Epithelial cell of esophagus (primary cell): ENCODE results near the gene HES7.

ENCODE experiments used
- DNase-seq: peaks from one replicate; pipeline ENCODE4 v3.0.0; 2010; ENCODE audit warnings: low read depth
- H3K4me3 ChIP-seq: 2 replicates; pipeline ENCODE4 v1.5.1; 2011; ENCODE audit warnings: mild to moderate bottlenecking, low read length, control low read depth
- TF ChIP-seq, protein P1 (sequence below): IDR thresholded peaks from 2 replicates; pipeline ENCODE4 v1.5.1; 2011; ENCODE audit warnings: low read depth, mild to moderate bottlenecking, low read length, control low read depth, inconsistent platforms; ENCODE audit not compliant: insufficient read depth; ENCODE audit errors: missing control alignments

Gene HES7

DNA sequence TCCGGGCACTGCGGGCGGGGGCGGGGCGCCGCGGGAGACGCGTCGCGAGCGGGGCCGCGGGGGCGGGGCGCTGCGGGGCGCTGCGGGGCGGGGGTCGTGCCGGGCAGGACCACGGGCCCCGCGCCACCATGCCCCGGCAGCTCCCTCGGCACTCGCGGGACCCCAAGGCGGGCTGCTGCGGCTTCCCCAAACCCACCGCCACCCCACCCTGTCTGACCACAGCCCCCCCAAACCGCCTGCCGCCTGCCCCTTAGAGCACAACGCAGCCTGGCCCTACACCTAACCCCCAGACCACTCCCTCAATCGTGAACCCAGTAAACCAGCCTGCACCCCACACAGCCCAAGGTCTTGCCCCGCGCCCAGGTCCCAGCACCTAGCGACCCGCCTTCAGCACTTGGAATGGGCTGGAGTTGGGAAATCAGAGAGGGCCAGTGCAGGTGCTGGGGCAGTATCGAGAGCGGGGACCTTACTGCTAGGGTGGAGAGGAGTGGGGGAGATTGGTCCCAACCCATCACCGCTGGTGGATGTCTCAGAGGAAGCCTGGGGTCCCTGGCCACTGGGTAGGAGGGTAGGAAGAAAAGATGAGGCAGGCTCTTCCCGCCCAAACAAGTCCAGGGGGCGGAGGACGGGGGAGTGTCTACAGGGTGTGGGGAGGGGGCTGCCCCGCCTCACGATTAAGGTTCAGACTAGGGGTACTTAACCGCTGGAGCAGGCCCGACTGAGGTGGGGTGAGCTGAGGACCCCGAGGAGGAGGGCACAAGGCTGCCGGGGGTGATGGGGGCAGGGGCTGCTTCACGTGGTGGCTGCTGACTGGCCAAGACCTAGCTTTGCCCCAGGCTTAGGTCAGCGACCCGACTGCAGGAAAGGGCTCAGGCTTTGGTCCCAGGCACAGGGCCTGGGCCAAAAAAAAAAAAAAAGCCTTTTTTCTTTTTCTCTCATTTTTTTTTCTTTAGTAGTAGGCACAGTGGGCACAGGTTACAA, 39.4 kb upstream of the HES7 start:
- H3K4me3 ChIP-seq = peak overlapping the region; percentile 41
- TF ChIP-seq, protein P1, sequence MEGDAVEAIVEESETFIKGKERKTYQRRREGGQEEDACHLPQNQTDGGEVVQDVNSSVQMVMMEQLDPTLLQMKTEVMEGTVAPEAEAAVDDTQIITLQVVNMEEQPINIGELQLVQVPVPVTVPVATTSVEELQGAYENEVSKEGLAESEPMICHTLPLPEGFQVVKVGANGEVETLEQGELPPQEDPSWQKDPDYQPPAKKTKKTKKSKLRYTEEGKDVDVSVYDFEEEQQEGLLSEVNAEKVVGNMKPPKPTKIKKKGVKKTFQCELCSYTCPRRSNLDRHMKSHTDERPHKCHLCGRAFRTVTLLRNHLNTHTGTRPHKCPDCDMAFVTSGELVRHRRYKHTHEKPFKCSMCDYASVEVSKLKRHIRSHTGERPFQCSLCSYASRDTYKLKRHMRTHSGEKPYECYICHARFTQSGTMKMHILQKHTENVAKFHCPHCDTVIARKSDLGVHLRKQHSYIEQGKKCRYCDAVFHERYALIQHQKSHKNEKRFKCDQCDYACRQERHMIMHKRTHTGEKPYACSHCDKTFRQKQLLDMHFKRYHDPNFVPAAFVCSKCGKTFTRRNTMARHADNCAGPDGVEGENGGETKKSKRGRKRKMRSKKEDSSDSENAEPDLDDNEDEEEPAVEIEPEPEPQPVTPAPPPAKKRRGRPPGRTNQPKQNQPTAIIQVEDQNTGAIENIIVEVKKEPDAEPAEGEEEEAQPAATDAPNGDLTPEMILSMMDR = no peak
- DNase-seq = no peak

GRCh38 chr17:8162233-8162996, 38.5 kb upstream of the HES7 start, which contains the start of gene VAMP2:
Gene VAMP2 (minus strand): TSS chr17:8162948. CDS start chr17:8162879, 69 bp downstream.
- TF ChIP-seq, protein P1 = no peak
- DNase-seq = peak; percentile 69
- peak within 1 kb of the TSS; percentile 82 for H3K4me3 ChIP-seq

DNA sequence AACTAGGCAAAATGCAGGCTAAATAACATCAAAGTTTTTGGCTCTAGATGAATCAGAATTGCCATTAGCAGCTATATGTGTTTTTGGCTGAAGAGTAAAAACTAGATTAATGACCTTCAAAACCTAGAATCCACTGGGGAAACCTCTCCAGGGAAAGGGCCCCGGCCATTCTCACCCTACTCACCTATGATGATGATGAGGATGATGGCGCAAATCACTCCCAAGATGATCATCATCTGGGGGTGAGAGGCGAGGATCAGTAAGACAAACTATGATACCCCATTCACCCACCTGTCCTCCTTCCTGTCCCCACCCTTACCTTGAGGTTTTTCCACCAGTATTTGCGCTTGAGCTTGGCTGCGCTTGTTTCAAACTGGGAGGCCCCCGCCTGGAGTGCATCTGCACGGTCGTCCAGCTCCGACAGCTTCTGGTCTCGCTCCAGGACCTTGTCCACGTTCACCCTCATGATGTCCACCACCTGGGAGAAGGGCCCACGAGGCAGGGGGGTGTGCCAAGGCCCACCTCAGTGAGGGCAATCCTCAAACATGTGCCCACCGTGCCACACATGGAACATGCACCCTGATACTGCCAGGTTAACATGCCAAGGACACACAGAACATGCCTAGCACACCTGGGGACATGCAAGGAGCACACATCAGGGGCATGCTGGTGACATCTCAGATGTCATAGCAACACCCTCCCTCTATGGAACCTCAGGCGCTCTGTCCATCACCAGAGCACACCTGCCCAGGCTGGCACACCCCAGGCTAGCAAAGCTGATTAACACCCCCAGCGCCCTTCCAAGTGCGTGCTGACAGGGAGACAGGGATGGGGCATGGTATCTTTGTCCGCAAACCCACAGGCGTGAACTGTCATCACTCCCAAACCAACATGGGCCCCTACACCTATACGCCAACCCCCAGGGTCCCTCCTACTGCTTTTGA, 37.7 kb upstream of the HES7 start:
- TF ChIP-seq, protein P1 = no peak
- no peak for DNase-seq

GRCh38 chr17:8160741-8161221, 36.9 kb upstream of the HES7 start:
- peak overlapping the region; percentile 8 for H3K4me3 ChIP-seq
- TF ChIP-seq, protein P1 = no peak
- DNase-seq = no peak

More for the DNA sequence above, 37.7 kb upstream of the HES7 start:
- peak overlapping the region; percentile 82 for H3K4me3 ChIP-seq

DNA sequence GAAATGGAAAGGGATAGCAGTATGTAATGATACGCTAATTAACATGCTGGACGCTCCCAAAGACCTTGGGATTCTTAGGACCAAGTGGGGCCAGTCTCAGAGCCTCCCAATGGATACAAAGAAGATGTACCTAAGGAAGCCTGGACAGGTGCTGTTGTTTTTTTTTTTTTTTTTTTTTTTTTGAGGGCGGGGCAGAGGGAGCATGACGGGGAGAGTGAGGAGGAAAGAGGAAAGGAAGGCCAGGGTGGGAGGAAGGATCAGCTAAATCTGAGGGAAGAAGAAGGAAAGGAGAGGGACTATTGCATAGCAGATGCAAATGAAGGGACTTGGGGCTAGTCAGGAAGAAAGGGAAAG, 36.3 kb upstream of the HES7 start:
- no peak for DNase-seq
- TF ChIP-seq, protein P1 = no peak
- H3K4me3 ChIP-seq = no peak overlapping the region

DNA sequence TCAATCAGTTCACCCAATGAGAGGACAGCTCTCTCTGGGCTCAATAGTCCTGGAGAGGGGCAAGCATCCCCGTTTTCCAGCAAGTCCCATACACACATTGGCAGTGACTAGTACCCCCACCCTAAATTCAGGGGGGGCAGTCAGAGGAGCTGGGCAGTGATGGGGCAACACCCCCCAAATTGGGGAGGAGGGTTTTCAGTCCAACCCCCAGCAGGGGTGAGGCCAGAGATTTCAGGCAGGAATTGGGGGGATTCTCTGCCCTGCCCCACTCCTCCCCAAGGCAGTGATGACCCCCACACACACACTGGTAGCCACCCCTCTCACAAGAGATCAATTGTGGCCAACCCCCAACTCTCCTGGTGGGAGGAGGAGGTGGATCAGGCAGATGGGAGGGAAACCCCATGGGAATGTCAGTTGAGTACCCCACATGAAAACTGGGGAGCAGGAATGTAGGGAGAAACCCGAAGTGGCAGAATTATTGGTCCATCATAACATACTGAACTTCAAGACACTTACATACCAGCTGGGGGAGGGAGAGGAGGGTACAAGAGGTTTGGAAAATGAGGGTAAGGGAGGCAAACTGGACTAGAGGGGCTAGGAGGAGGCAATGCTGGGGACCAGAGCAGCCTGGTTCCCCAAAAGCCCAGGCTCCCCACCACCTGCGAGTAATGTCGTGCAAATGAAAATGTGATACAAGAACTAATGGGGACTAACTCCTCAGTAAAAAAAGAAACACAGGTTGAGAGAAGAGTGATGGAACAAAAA, 35.7 kb upstream of the HES7 start:
- no peak for DNase-seq
- TF ChIP-seq, protein P1 = no peak
- H3K4me3 ChIP-seq = no peak overlapping the region
